Large intestine (tissue), 3 donors: ENCODE measurements around the gene LIPE. TPM values are rescaled to one million over a fixed set of nuclear protein-coding genes. Genes with fewer than 3 reads are reported as not detected.

Experiments used
- DNase-seq, 2 donors: peaks; one replicate each; pipeline versions ENCODE4 v3.0.0 to v3.0.0-alpha.2; 2013
- H3K27ac ChIP-seq: one replicate; pipeline ENCODE4 v1.5.1; 2013; ENCODE audit warnings: low read length
- H3K27me3 ChIP-seq: 2 replicates; pipeline ENCODE4 v1.6.1; 2013; ENCODE audit warnings: low read length; ENCODE audit not compliant: control insufficient read depth, insufficient read depth
- H3K36me3 ChIP-seq: 2 replicates; pipeline ENCODE4 v1.6.1; 2013; ENCODE audit warnings: low read length; ENCODE audit not compliant: control insufficient read depth, insufficient read depth
- H3K4me1 ChIP-seq: one replicate; pipeline ENCODE4 v1.6.1; 2013; ENCODE audit warnings: low read length; ENCODE audit not compliant: control insufficient read depth, insufficient read depth
- H3K4me3 ChIP-seq: one replicate; pipeline ENCODE4 v1.5.1; 2013; ENCODE audit warnings: low read length
- H3K9me3 ChIP-seq: one replicate; pipeline ENCODE4 v1.6.1; 2013; ENCODE audit warnings: mild to moderate bottlenecking, low read depth, low read length, moderate library complexity; ENCODE audit not compliant: control insufficient read depth
- WGBS: methylation state at CpG from one replicate; pipeline ENCODE4 v1.1.5; 2013; ENCODE audit warnings: low lambda C conversion rate; ENCODE audit not compliant: insufficient coverage; 5-methylcytosine and 5-hydroxymethylcytosine counted together
- polyA plus RNA-seq: library from polyadenylated mRNA; unstranded; fragments of 120-200 nt; gene quantifications from one replicate; pipeline ENCODE4 v1.2.1, GENCODE V29; 2013

Gene LIPE
- polyA plus RNA-seq, 1 donor, result 13.9 TPM

DNA sequence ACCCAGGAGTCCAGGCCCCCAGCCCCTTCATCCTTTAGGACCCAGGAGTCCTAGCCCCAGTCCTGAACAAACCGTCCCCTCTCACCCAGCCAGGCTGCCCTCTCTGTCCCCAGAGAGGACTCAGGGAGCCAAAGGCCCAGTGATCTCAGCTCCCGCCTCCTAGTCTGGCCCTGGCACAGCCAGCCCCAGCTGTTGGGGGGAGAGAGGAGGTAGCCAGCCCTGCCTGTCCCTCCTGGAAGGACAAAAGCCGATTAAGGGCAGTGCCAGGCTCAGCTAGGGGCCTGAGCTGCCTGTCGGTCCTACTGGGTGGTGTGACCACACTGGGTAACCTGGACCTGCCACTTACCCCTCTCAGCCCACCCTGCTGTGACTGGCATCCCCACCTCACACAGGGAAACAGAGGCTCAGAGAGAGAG, 14.5 kb downstream of the LIPE start:
- Histone ChIP-seq H3K27me3 (no peaks in the 10 kb centered on the region), H3K9me3 (no peaks in the 10 kb centered on the region), H3K36me3 (peaks cover 26% of the 10 kb centered on the region), H3K4me1 (peaks cover 4% of the 10 kb centered on the region), H3K27ac (no peak overlapping the region), H3K4me3 (no peak overlapping the region)
- DNase-seq, result no peak
- WGBS, result no CpG with 5 or more reads among the region's 4 CpGs

DNA sequence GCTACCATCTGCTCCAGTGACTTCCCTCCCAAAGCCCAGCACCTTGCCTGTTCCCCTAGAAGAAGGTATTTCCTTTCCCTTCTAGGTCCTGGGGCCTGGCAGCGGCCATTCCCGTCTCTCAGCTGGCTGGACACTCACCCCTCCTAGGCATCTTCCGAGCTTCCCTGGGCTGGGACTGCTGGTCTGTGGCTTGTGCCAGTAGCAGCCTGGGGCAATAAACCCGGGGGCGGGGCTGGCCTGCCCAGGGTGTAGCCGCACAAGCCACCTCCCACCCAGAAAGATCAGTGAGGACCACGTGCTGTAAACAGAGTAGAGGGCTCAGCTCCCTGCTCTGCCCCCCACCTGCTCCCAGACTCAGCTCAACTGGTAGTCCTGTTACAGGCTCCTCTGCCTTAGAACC, 15.0 kb downstream of the LIPE start:
- no peak for DNase-seq
- Histone ChIP-seq H3K4me3 (no peak overlapping the region), H3K27me3 (no peaks in the 10 kb centered on the region), H3K27ac (no peak overlapping the region), H3K36me3 (peaks cover 27% of the 10 kb centered on the region), H3K4me1 (peaks cover 4% of the 10 kb centered on the region), H3K9me3 (no peaks in the 10 kb centered on the region)
- WGBS, result no CpG with 5 or more reads among the region's 7 CpGs

DNA sequence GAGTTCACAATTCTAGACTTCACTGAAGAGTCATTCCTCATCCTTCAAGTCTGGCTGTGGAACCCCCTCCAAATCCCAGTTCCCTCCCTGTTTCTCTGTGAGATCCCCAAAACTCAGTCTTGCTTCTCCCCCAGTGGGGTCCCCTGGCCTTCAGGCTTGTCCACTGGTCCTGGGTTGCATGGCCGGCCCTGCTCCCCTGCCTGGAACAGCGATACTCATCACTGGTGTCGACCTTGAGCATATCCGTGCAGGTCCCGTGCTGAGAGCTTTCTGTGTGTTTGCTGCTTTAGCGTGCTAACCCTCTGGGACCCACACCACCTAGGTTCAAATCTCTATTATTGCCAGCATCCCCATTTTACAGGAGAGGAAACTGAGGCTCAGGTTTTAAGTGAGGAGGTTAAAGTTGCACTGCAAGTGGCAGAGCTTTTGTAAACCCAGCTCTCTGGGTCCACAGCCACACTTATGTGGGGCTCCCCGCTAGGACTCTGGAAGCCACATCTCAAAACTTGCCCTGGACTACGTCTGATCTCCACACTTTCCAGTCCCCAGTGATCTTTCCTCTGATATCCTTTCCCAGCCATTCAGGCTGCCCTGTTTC, 15.5 kb downstream of the LIPE start:
- DNase-seq, result no peak
- no CpG with 5 or more reads among the region's 8 CpGs for WGBS
- peaks cover 32% of the 10 kb centered on the region for H3K36me3 ChIP-seq

DNA sequence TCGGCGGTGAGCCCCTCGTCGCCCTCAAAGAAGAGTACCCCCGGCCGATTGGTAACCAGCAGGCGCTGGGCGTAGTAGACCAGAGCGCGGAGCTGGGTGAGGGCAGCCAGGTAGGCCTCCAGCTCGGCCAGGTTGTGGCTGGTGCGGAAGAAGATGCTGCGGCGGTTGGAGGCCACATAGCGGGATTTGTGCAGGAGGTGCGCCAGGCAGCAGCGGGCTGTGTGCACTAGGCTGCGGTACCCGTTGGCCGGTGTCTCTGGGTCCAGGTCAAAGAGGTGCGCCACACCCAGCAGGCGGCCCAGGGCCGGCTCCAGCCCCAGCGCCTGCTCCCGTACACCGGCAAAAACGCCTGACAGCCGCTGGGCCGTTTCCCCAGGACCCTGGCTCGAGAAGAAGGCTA, 16.8 kb downstream of the LIPE start:
- no CpG with 5 or more reads among the region's 30 CpGs for WGBS
- H3K9me3 ChIP-seq, result no peaks in the 10 kb centered on the region
- H3K36me3 ChIP-seq, result peaks cover 45% of the 10 kb centered on the region
- peaks cover 4% of the 10 kb centered on the region for H3K4me1 ChIP-seq
- H3K27ac ChIP-seq, result no peak overlapping the region
- H3K4me3 ChIP-seq, result no peak overlapping the region
- H3K27me3 ChIP-seq, result no peaks in the 10 kb centered on the region
- DNase-seq, result no peak

More for the DNA sequence above, 15.5 kb downstream of the LIPE start:
- Histone ChIP-seq H3K9me3 (no peaks in the 10 kb centered on the region), H3K4me1 (peaks cover 4% of the 10 kb centered on the region), H3K27me3 (no peaks in the 10 kb centered on the region), H3K27ac (no peak overlapping the region), H3K4me3 (no peak overlapping the region)

DNA sequence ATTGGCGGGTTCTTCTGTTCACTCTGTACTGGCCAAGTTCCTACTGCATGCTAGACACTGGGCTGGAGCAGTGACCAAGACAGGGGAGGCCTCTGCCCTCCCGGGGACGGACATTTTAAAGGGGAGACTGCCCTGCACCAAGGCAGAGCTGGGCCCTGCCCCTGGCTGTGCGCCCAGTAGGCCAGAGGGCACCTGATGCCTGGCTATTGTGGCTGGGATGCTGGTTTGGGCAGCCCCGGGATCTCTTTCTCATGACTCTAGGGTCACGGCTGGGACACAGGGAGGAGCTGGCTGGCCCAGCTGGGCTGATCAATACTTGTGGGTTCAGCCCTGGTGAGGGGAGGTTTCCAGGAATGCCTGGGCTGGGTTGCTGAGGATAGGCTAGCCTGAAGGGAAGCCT, 17.7 kb downstream of the LIPE start:
- Histone ChIP-seq H3K36me3 (peaks cover 50% of the 10 kb centered on the region), H3K9me3 (no peaks in the 10 kb centered on the region), H3K4me3 (no peak overlapping the region), H3K27ac (no peak overlapping the region), H3K4me1 (peaks cover 4% of the 10 kb centered on the region), H3K27me3 (no peaks in the 10 kb centered on the region)
- no CpG with 5 or more reads among the region's 6 CpGs for WGBS
- no peak for DNase-seq

DNA sequence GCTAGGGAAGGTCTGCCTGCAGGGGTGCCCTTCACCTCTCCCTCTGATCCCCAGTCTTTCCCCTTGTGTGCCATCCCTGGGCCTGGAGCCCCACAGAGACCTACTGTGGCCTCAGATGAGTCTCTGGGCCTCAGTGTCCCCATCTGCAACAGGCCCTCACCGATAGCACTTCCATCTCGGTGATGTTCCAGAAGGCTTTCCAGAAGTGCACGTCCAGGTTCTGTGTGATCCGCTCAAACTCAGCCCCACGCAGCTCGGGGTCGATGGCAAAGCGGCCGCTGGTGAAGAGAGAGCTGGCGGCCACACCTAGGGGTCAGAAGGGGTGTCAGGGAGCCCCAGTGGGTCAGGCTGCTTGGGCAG, 19.4 kb downstream of the LIPE start:
- no peak overlapping the region for H3K27ac ChIP-seq
- no peak overlapping the region for H3K4me3 ChIP-seq
- H3K27me3 ChIP-seq, result no peaks in the 10 kb centered on the region
- H3K4me1 ChIP-seq, result peaks cover 4% of the 10 kb centered on the region
- WGBS, result no CpG with 5 or more reads among the region's 10 CpGs
- no peak for DNase-seq
- no peaks in the 10 kb centered on the region for H3K9me3 ChIP-seq
- H3K36me3 ChIP-seq, result peaks cover 52% of the 10 kb centered on the region

DNA sequence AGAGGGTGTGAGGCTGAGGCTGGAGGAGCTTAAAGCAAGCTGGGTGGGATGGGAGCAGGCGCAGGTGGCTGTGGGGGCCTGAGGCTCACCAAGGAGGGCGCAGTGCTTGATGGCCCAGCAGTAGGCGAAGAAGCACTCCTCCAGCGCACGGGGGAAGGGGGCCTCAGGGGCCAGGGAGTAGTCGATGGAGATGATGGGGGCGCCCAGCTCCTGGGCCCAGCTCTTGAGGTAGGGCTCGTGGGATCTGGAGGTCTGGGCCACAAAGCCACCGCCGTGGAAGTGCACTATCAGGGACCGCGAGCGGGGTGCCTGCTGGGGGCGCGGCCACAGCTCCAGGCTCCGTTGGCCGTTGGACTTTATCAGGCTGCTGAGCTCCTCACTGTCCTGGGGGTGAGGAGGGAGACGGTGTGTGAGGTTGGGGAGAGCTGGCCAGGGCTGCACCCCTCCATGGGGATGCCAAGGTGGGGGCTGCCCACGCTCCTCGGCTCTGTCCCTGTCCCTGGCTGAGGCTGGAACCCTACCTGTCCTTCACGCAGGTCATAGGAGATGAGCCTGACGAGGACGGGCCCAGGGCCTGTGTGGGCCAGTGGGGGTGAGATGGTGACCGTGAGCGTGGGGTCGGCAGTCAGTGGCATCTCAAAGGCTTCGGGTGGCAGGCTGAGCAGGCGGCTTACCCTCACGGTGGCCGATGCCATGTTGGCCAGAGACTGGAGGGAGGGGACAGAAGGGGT, 19.9 kb downstream of the LIPE start:
- Histone ChIP-seq H3K4me1 (peaks cover under 1% of the 10 kb centered on the region), H3K27ac (no peak overlapping the region), H3K4me3 (no peak overlapping the region), H3K36me3 (peaks cover 52% of the 10 kb centered on the region), H3K27me3 (no peaks in the 10 kb centered on the region), H3K9me3 (no peaks in the 10 kb centered on the region)
- no CpG with 5 or more reads among the region's 30 CpGs for WGBS
- DNase-seq, result no peak

DNA sequence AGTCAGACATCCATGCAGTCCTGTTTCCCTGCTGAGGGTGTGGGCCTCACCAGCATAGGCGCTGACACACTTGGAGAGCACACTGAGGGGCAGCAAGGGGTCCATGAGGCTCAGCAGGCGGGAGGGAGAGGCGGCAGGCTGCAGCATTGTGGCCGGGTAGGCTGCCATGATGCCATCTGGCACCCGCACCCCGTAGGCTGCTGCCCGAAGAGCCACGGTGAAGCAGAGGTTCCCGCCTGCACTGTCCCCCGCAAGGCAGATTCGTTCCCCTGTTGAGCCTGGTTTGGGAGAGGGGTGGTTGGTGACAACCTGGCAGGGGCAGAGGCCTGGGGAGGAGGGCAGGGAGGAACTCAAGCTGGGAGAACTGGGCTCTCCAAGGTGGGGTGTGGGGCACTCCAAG, 21.1 kb downstream of the LIPE start:
- Histone ChIP-seq H3K27me3 (no peaks in the 10 kb centered on the region), H3K9me3 (no peaks in the 10 kb centered on the region), H3K36me3 (peaks cover 52% of the 10 kb centered on the region), H3K27ac (no peak overlapping the region), H3K4me3 (no peak overlapping the region), H3K4me1 (peaks cover 1% of the 10 kb centered on the region)
- WGBS, result no CpG with 5 or more reads among the region's 11 CpGs
- DNase-seq, result no peak

DNA sequence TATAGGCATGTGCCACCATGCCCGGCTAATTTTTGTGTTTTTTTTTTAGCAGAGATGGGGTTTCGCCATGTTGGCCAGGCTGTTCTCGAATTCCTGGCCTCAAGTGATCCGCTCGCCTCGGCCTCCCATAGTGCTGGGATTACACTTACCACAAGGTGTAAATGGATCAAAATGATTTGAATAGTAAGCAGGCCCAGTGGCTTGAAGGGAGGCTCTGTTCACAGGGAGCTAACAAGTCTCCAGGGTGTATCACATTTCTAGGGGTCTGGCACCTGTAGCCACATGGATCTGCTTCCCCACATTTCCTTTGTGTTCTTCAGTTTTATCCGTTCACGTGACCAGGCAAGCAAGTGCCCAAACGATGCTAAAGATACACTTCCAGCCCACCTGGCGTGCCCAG, 23.6 kb downstream of the LIPE start:
- WGBS, result 100% methylated on average over 2 of the region's 10 CpGs

DNA sequence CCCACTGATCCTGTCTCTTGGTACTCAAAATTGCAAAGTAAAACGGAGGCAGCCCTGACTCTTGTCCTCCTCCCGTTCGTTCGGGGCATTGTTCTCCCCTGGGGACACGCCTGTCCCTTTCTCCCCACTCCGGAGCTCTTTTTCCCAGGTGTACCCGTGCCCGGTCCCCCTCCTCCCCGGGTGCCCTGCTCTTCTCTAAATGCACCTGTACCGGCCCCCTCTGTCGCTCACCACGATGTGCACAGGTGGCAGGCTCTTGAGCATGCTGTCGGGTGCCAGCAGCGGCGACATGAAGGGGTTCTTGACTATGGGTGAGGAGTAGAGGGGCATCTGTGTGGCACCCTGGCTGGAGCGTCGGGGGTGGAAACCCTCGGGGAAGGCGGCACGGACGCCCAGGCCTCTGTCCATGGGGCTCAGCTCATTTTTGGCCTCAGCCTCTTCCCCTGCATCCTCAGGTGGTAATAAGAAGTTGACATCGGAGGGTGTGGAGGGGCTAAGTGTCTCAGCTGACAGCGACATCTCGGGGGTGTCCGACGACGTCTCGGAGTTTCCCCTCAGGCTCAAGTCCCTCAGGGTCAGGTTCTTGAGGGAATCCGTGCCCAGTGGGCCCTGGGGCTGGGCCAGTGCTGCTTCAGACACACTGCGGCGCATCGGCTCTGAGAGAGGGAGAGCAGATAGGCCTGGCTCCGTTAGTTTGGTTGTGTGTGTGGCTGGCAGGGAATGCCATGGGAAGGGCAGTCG, 24.6 kb downstream of the LIPE start:
- WGBS, result no CpG with 5 or more reads among the region's 34 CpGs
- peak overlapping the region; percentile 29 for H3K4me3 ChIP-seq
- H3K27ac ChIP-seq, result no peak overlapping the region
- H3K9me3 ChIP-seq, result no peaks in the 10 kb centered on the region
- no peak for DNase-seq
- H3K36me3 ChIP-seq, result peaks cover 36% of the 10 kb centered on the region
- H3K27me3 ChIP-seq, result no peaks in the 10 kb centered on the region
- H3K4me1 ChIP-seq, result peaks cover 8% of the 10 kb centered on the region

More for the DNA sequence above, 23.6 kb downstream of the LIPE start:
- Histone ChIP-seq H3K4me3 (no peak overlapping the region), H3K9me3 (no peaks in the 10 kb centered on the region), H3K27me3 (no peaks in the 10 kb centered on the region), H3K27ac (no peak overlapping the region), H3K36me3 (peaks cover 42% of the 10 kb centered on the region), H3K4me1 (peaks cover 4% of the 10 kb centered on the region)
- no peak for DNase-seq
